ENCODE data around the gene NDST1.

DNA sequence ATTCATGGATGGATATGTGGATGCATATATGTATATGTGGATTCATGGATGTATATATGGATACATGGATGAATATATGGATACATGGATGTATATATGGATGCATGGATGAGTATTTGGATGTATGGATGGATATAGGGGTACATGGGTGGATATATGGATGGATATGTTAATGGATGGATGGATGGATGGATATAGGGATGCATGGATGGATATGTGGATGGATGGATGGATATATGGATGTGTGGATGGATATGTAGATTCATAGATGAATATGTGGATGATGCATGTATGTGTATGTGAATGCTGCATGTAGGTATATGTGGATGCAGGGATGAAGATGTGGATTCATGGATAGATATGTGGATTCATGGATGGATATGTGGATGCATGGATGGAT lies 79.1 kb downstream of the NDST1 start:
- TF ChIP-seq POLR2A (IDR thresholded peaks at IDR 0.05): no peak
- TF ChIP-seq, protein P1, sequence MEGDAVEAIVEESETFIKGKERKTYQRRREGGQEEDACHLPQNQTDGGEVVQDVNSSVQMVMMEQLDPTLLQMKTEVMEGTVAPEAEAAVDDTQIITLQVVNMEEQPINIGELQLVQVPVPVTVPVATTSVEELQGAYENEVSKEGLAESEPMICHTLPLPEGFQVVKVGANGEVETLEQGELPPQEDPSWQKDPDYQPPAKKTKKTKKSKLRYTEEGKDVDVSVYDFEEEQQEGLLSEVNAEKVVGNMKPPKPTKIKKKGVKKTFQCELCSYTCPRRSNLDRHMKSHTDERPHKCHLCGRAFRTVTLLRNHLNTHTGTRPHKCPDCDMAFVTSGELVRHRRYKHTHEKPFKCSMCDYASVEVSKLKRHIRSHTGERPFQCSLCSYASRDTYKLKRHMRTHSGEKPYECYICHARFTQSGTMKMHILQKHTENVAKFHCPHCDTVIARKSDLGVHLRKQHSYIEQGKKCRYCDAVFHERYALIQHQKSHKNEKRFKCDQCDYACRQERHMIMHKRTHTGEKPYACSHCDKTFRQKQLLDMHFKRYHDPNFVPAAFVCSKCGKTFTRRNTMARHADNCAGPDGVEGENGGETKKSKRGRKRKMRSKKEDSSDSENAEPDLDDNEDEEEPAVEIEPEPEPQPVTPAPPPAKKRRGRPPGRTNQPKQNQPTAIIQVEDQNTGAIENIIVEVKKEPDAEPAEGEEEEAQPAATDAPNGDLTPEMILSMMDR (IDR thresholded peaks at IDR 0.05): no peak
